Calu3 (cell line): ENCODE data around the gene C9. TPM values are rescaled to one million over a fixed set of nuclear protein-coding genes. Genes with fewer than 3 reads are reported as not detected.

Source experiments
- total RNA-seq: library from RNA; stranded (reverse); gene quantifications from 2 replicates; pipeline ENCODE4 v1.2.3, GENCODE V29; 2022

Gene C9
- total RNA-seq, 1 experiment from 2014 or later: not detected

Other genes starting within 250 kb of the C9 start
- 30.8 and 42.8 TPM in 2 replicates for gene FYB1, start 144.9 kb downstream of the C9 start, total RNA-seq
- 9.5 and 12.4 TPM in 2 replicates for gene DAB2, start 60.5 kb upstream of the C9 start, total RNA-seq